Uterus (tissue), 2 donors: Measurements from ENCODE around the gene SPOCK1.

Experiments used
- CTCF ChIP-seq, 4 experiments: fragments of 200-600 bp in 2 of 4; fragments of 450-650 bp in 2 of 4; sonication (generic) in 2 of 4; IDR thresholded peaks; one replicate each; pipeline ENCODE4 v1.5.1; 2016 to 2019; ENCODE audit warnings: antibody characterized with exemption in 4 of 4, mild to moderate bottlenecking in 2 of 4, moderate library complexity in 1 of 4
- POLR2A ChIP-seq, 2 donors: fragments of 450-650 bp; IDR thresholded peaks; one replicate each; pipeline ENCODE4 v1.6.1; 2016; ENCODE audit warnings: antibody characterized with exemption in 2 of 2, mild to moderate bottlenecking in 1 of 2, moderate library complexity in 1 of 2

GRCh38 chr5:137279521-137280231 is 219.4 kb downstream of the SPOCK1 start:
- TF ChIP-seq CTCF (IDR thresholded peaks at IDR 0.05) (no peak), POLR2A (IDR thresholded peaks at IDR 0.05) (no peak)
